GM12878 (cell line): ENCODE data around the gene CYP4Z1. TPM values are rescaled to one million over a fixed set of nuclear protein-coding genes. Genes with fewer than 3 reads are reported as not detected.
"Not testable (repeated sequence)": the region's sequence is repeated elsewhere in the genome, so short reads cannot be mapped to it uniquely, and the experiment has no call there.

Experiments used
- ATAC-seq: fragments of 200-7000 bp; cut with Tn5 transposase; 3 replicates; pipeline ENCODE4 v1.9.1; 2020; ENCODE audit warnings: mild to moderate bottlenecking, moderate library complexity
- BruUV-seq: library from RNA; stranded (reverse); fragments of 400-500 nt; replicated peaks from 2 replicates; lab custom pipeline; 2021; lab: Mats Ljungman, UMichigan
- CTCF ChIA-PET: fragments of 300-600 bp; sonication (Branson Sonifier 250); formaldehyde crosslinking; extraction: SDS; loops from one replicate; lab custom pipeline; 2021; ENCODE audit warnings: inconsistent platforms; lab: Yijun Ruan, JAX
- POLR2A ChIA-PET: fragments of 350-600 bp; formaldehyde crosslinking; extraction: SDS; loops from one replicate; lab custom pipeline; 2021; ENCODE audit warnings: inconsistent platforms; lab: Charles Lee
- RAD21 ChIA-PET: fragments of 300-600 bp; sonication (Branson Sonifier 250); formaldehyde crosslinking; loops from one replicate; lab custom pipeline; 2023; ENCODE audit warnings: antibody characterized with exemption; ENCODE audit not compliant: unreplicated experiment; lab: Charles Lee
- SMC1A ChIA-PET: fragments of 300-600 bp; sonication (Branson Sonifier 250); formaldehyde crosslinking; loops from one replicate; lab custom pipeline; 2023; ENCODE audit not compliant: unreplicated experiment, uncharacterized antibody; lab: Charles Lee
- DNase-seq: peaks from one replicate; pipeline ENCODE4 v3.0.0-alpha.2; 2011; ENCODE audit warnings: low read depth, low spot score
- FAIRE-seq: peaks from 3 replicates; lab custom pipeline; 2011; peaks lifted over from hg19 to GRCh38; lab: Jason Lieb, UNC
- H2AFZ ChIP-seq: 2 replicates; pipeline ENCODE4 v1.6.0; 2011; ENCODE audit warnings: low read depth, low read length, control low read depth; ENCODE audit not compliant: control insufficient read depth
- H3K27ac ChIP-seq: 2 replicates; pipeline ENCODE4 v1.5.1; 2011; ENCODE audit warnings: control low read depth; ENCODE audit not compliant: control insufficient read depth, insufficient read depth
- H3K27me3 ChIP-seq, 2 experiments: replicated peaks in 1 of 2; 2 replicates each; pipeline versions ENCODE4 v1.6.0 to v1.6.1; 2011; ENCODE audit warnings: low read length in 1 of 2; ENCODE audit not compliant: control insufficient read depth in 2 of 2, insufficient read depth in 2 of 2
- H3K36me3 ChIP-seq, 2 experiments: 2 replicates each; pipeline ENCODE4 v1.5.1; 2011; ENCODE audit warnings: low read length in 1 of 2; ENCODE audit not compliant: control insufficient read depth in 2 of 2, insufficient read depth in 2 of 2
- H3K4me1 ChIP-seq: 2 replicates; pipeline ENCODE4 v1.6.1; 2011; ENCODE audit warnings: mild to moderate bottlenecking, low read length, moderate library complexity, mixed read lengths; ENCODE audit not compliant: control insufficient read depth, insufficient read depth
- H3K4me2 ChIP-seq: 2 replicates; pipeline ENCODE4 v1.6.0; 2011; ENCODE audit warnings: control low read depth; ENCODE audit not compliant: control insufficient read depth, insufficient read depth
- H3K4me3 ChIP-seq: fragments of 200-600 bp; sonication (generic); 2 replicates; pipeline ENCODE4 v1.5.1; 2016
- H3K79me2 ChIP-seq: 2 replicates; pipeline ENCODE4 v1.6.0; 2011; ENCODE audit warnings: low read length; ENCODE audit not compliant: control insufficient read depth, insufficient read depth
- H3K9ac ChIP-seq: 2 replicates; pipeline ENCODE4 v1.8.0; 2011; ENCODE audit warnings: low read length, control low read depth, mixed read lengths; ENCODE audit not compliant: control insufficient read depth, insufficient read depth
- H3K9me3 ChIP-seq: replicated peaks from 3 replicates; pipeline ENCODE4 v1.5.1; 2011; ENCODE audit warnings: mild to moderate bottlenecking, low read length; ENCODE audit not compliant: control insufficient read depth, insufficient read depth
- H4K20me1 ChIP-seq: 2 replicates; pipeline ENCODE4 v1.6.0; 2011; ENCODE audit not compliant: control insufficient read depth, insufficient read depth
- WGBS: methylation state at CpG from one replicate; pipeline ENCODE4 v1.1.6; 2016; ENCODE audit warnings: low lambda C conversion rate; ENCODE audit not compliant: insufficient replicate concordance, insufficient coverage; ENCODE audit errors: missing lambda C conversion rate; 5-methylcytosine and 5-hydroxymethylcytosine counted together
- in situ Hi-C: fragments of 300-500 bp; cut with MboI; formaldehyde crosslinking; loops from 9 replicates; pipeline ENCODE4 v1.14.3; 2018; ENCODE audit warnings: mixed read lengths
- intact Hi-C: fragments of 100-400 bp; cut with micrococcal nuclease; formaldehyde crosslinking; loops from one replicate; pipeline ENCODE4 v1.14.2; 2022; ENCODE audit not compliant: unreplicated experiment
- polyA plus RNA-seq, 11 experiments: library from polyadenylated mRNA; depleted of rRNA in 4 of 11; unstranded in 6 of 11; stranded (reverse) in 5 of 11; fragments of >200 nt; fragmentation: Nextera tagmentation in 4 of 11; fragmentation: Illumina TruSeq in 1 of 11; extraction: Ambion mirVana in 4 of 11; extraction: Trizol in 1 of 11; gene quantifications; 1 replicate in 1 of 11; 2 replicates in 10 of 11; pipeline versions ENCODE4 v1.2.1 to v1.2.3, GENCODE V29; 2011 to 2016; ENCODE audit warnings: inconsistent platforms in 2 of 11, missing spikeins in 2 of 11, low read depth in 1 of 11
- total RNA-seq, 4 experiments: library from RNA; depleted of rRNA in 3 of 4; stranded (reverse); fragments of >200 nt in 3 of 4; fragmentation: Illumina TruSeq in 1 of 4; extraction: Trizol in 1 of 4; gene quantifications; 2 replicates each; pipeline versions ENCODE4 v1.2.1 to v1.2.3, GENCODE V29; 2013 to 2021
- TF ChIP-seq, protein P1 (sequence below), 3 experiments: IDR thresholded peaks in 2 of 3; conservative IDR thresholded peaks in 1 of 3; 2 replicates each; pipeline ENCODE4 v1.5.1; 2011; ENCODE audit warnings: low read depth in 3 of 3, low read length in 3 of 3, mild to moderate bottlenecking in 3 of 3, control low read depth in 2 of 3, moderate library complexity in 2 of 3, inconsistent platforms in 1 of 3, mixed read lengths in 1 of 3; ENCODE audit not compliant: control insufficient read depth in 2 of 3, insufficient read depth in 1 of 3; ENCODE audit errors: extremely low read depth in 1 of 3

CYP4Z1 gene
- total and polyA plus RNA-seq, 10 of the 15 experiments (the other 5 are each of a cell fraction or from before 2014, with no cell fraction given) = not detected

DNA sequence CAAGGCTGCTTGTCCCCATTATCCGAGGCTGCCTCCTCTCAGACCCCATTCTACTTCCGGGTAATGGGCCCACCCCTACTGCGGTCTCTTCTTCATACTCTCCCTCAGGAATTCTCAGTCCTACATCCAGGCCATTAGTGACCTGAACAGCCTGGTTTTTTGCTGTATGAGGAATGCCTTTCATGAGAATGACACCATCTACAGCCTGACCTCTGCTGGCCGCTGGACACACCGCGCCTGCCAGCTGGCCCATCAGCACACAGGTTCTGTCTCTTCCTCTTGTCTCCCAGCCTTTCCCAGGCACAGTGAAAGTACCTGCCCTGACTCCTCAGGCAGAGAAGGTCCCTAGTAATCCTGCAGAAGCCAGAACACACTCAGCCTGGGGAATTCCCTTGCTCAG lies 76.6 kb downstream of the CYP4Z1 start:
- H3K27me3 ChIP-seq, CTCF ChIA-PET, H3K27ac ChIP-seq, BruUV-seq, in situ Hi-C loops, H3K9ac ChIP-seq, H3K4me1 ChIP-seq, H3K36me3 ChIP-seq, H3K79me2 ChIP-seq, H2AFZ ChIP-seq, H3K4me3 ChIP-seq, DNase-seq, H4K20me1 ChIP-seq, SMC1A ChIA-PET, H3K9me3 ChIP-seq, FAIRE-seq, H3K4me2 ChIP-seq, intact Hi-C loops: not testable (repeated sequence)
- 69% methylated on average over 6 of the region's 6 CpGs for WGBS
- TF ChIP-seq, protein P1, sequence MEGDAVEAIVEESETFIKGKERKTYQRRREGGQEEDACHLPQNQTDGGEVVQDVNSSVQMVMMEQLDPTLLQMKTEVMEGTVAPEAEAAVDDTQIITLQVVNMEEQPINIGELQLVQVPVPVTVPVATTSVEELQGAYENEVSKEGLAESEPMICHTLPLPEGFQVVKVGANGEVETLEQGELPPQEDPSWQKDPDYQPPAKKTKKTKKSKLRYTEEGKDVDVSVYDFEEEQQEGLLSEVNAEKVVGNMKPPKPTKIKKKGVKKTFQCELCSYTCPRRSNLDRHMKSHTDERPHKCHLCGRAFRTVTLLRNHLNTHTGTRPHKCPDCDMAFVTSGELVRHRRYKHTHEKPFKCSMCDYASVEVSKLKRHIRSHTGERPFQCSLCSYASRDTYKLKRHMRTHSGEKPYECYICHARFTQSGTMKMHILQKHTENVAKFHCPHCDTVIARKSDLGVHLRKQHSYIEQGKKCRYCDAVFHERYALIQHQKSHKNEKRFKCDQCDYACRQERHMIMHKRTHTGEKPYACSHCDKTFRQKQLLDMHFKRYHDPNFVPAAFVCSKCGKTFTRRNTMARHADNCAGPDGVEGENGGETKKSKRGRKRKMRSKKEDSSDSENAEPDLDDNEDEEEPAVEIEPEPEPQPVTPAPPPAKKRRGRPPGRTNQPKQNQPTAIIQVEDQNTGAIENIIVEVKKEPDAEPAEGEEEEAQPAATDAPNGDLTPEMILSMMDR (IDR thresholded peaks at IDR 0.05 in 2 of 3, conservative IDR thresholded peaks at IDR 0.05 in 1 of 3; ENCODE audit: control insufficient read depth in 2 of 3, extremely low read depth in 1 of 3, insufficient read depth in 1 of 3, low read depth in 3 of 3, low read length in 3 of 3) = peak in 2 of 3 experiments; percentile 9 to 22; a peak in 1 of 6 replicates
- TF ChIP-seq, all 136 proteins: peak for 1; not testable (repeated sequence) for 135
- ATAC-seq = peak; percentile 36; the same call in 1 of the 3 replicates
- POLR2A ChIA-PET, RAD21 ChIA-PET: not testable (repeated sequence)

DNA sequence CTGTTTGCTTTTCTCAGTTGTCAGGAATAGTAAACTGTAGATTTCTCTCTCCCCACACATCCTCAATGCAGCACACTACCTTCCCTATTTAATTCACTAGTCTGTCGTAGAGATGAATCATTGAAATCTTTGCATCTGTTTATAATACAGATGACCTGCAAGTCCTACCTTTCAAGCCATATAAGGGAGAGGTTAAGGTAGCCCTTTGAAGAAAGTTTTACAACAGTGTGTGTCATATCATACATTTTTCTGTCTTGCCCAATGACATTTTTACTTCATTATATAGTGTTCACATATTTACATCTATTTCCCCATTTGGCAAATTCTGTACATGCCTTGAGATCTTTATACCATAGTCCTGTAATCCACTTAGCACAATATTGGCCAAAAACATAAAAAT lies 79.5 kb downstream of the CYP4Z1 start:
- CTCF ChIA-PET = interaction anchor here (1.1 kb wide), 1 partner anchor 31 kb away, joined by 3 read pairs; no protein-coding TSS in a partner anchor
- POLR2A ChIA-PET, H2AFZ ChIP-seq, H3K4me1 ChIP-seq, RAD21 ChIA-PET, H3K36me3 ChIP-seq, BruUV-seq, H4K20me1 ChIP-seq, ATAC-seq, DNase-seq, H3K9me3 ChIP-seq, H3K27ac ChIP-seq, in situ Hi-C loops, FAIRE-seq, H3K79me2 ChIP-seq, H3K27me3 ChIP-seq, SMC1A ChIA-PET, H3K9ac ChIP-seq, intact Hi-C loops, H3K4me3 ChIP-seq, H3K4me2 ChIP-seq: not testable (repeated sequence)
- 0% methylated on average over 1 of the region's 1 CpG for WGBS
